ENCODE data around the gene ZNF487. TPM values are rescaled to one million over a fixed set of nuclear protein-coding genes. Genes with fewer than 3 reads are reported as not detected.
A peak's percentile ranks its signal among the peaks of the same experiment; 100 is the strongest.

The ZNF487 gene
- total RNA-seq, 1 donor from 2014 or later = 2.0 TPM

DNA sequence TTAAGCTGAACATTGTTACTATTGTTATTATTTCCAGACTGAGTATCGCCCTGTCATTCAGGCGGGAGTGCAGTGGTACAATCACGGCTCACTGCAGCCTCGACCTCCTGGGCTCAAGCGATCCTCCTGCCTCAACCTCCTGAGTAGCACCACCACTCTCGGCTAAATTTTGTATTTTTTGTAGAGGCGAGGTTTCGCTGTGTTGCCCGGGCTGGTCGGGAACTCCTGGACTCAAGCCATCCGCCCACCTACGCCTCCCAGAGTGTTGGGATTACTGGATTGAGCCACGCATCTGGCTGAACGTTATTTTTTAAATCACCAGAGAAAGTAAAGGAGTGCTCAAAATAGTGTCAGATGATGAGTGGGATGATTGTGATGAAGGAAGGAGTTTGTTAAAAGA, 26.6 kb upstream of the ZNF487 start:
- Mint-ChIP-seq H3K9me3 (peaks cover 6% of the 10 kb centered on the region), H3K4me1 (peaks cover 8% of the 10 kb centered on the region), H3K4me3 (peak overlapping the region; percentile 48), H3K27ac (no peak overlapping the region), H3K36me3 (peaks cover 1% of the 10 kb centered on the region), H3K27me3 (ENCODE audit: insufficient read depth, low read depth) (no peaks in the 10 kb centered on the region)
- Histone ChIP-seq H3K79me2 (ENCODE audit: low read depth) (peaks cover 33% of the 10 kb centered on the region), H4K20me1 (ENCODE audit: low read depth) (peaks cover 31% of the 10 kb centered on the region), H3K9me3 (ENCODE audit: low read depth) (no peaks in the 10 kb centered on the region), H3K4me3 (no peak overlapping the region), H3K27ac (no peak overlapping the region), H3F3A (ENCODE audit: low read depth) (peaks cover 14% of the 10 kb centered on the region), H3K27me3 (no peaks in the 10 kb centered on the region), H2AFZ (replicated peaks) (no peak overlapping the region), H3K9ac (no peak overlapping the region), H3K36me3 (no peaks in the 10 kb centered on the region), H3K4me2 (no peak overlapping the region), H3K4me1 (peaks cover 10% of the 10 kb centered on the region)
- DNase-seq (ENCODE audit: low spot score) = no peak
- TF ChIP-seq EZH2 (IDR thresholded peaks at IDR 0.05) = no peak
- TF ChIP-seq, protein P1, sequence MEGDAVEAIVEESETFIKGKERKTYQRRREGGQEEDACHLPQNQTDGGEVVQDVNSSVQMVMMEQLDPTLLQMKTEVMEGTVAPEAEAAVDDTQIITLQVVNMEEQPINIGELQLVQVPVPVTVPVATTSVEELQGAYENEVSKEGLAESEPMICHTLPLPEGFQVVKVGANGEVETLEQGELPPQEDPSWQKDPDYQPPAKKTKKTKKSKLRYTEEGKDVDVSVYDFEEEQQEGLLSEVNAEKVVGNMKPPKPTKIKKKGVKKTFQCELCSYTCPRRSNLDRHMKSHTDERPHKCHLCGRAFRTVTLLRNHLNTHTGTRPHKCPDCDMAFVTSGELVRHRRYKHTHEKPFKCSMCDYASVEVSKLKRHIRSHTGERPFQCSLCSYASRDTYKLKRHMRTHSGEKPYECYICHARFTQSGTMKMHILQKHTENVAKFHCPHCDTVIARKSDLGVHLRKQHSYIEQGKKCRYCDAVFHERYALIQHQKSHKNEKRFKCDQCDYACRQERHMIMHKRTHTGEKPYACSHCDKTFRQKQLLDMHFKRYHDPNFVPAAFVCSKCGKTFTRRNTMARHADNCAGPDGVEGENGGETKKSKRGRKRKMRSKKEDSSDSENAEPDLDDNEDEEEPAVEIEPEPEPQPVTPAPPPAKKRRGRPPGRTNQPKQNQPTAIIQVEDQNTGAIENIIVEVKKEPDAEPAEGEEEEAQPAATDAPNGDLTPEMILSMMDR (IDR thresholded peaks at IDR 0.05) = no peak
- no peak for TF ChIP-seq EZH2phosphoT487 (IDR thresholded peaks at IDR 0.05)

DNA sequence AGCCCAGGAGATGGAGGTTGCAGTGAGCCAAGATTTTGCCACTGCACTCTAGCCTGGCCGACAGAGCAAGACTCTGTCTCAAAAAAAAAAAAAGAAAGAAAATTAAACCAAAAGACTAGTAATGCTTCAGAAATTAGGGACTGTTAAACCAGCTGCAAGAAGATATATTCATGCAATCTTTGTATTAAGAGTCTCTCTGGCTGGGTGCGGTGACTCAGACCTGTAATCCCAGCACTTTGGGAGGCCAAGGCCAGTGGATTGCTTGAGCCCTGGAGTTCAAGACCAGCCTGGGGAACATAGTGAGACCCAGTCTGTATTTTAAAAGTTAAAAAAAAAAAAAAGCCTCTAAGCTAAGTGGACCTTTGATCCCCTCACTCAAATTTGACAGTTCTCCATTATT, 25.4 kb upstream of the ZNF487 start:
- Histone ChIP-seq H3F3A (ENCODE audit: low read depth) (peaks cover 14% of the 10 kb centered on the region), H3K27ac (no peak overlapping the region), H2AFZ (replicated peaks) (no peak overlapping the region), H3K4me2 (no peak overlapping the region), H4K20me1 (ENCODE audit: low read depth) (peaks cover 19% of the 10 kb centered on the region), H3K79me2 (ENCODE audit: low read depth) (peaks cover 21% of the 10 kb centered on the region), H3K27me3 (no peaks in the 10 kb centered on the region), H3K4me1 (peaks cover under 1% of the 10 kb centered on the region), H3K9ac (no peak overlapping the region), H3K4me3 (no peak overlapping the region), H3K36me3 (no peaks in the 10 kb centered on the region), H3K9me3 (ENCODE audit: low read depth) (no peaks in the 10 kb centered on the region)
- DNase-seq (ENCODE audit: low spot score) = no peak
- no peak overlapping the region for H3K27ac Mint-ChIP-seq
- H3K27me3 Mint-ChIP-seq (ENCODE audit: insufficient read depth, low read depth) = no peaks in the 10 kb centered on the region
- TF ChIP-seq EZH2 (IDR thresholded peaks at IDR 0.05) (no peak), EZH2phosphoT487 (IDR thresholded peaks at IDR 0.05) (no peak)
- TF ChIP-seq, protein P1 (IDR thresholded peaks at IDR 0.05) = no peak
- peaks cover 4% of the 10 kb centered on the region for H3K4me1 Mint-ChIP-seq
- peaks cover 1% of the 10 kb centered on the region for H3K36me3 Mint-ChIP-seq
- peaks cover 6% of the 10 kb centered on the region for H3K9me3 Mint-ChIP-seq
- no peak overlapping the region for H3K4me3 Mint-ChIP-seq

DNA sequence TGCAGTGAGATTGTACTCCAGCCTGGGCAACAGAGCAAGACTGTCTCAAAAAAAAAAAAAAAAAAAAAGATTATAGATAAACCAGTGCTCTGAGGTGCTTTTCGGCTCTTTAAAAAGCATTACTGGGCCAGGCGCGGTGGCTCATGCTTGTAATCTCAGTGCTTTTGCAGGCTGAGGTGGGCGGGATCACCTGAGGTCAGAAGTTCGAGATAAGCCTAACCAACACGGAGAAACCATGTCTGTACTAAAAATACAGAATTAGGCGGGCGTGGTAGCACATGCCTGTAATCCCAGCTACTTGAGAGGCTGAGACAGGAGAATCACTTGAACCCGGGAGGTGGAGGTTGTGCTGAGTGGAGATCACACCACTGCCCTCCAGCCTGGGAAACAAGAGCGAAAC, 21.4 kb upstream of the ZNF487 start:
- Histone ChIP-seq H3K27ac (no peak overlapping the region), H3K4me2 (no peak overlapping the region), H3K27me3 (no peaks in the 10 kb centered on the region), H3K36me3 (no peaks in the 10 kb centered on the region), H3K9me3 (ENCODE audit: low read depth) (no peaks in the 10 kb centered on the region), H3F3A (ENCODE audit: low read depth) (peaks cover 12% of the 10 kb centered on the region), H3K4me1 (no peaks in the 10 kb centered on the region), H3K4me3 (no peak overlapping the region), H3K9ac (no peak overlapping the region), H4K20me1 (ENCODE audit: low read depth) (no peaks in the 10 kb centered on the region), H2AFZ (replicated peaks) (no peak overlapping the region), H3K79me2 (ENCODE audit: low read depth) (no peaks in the 10 kb centered on the region)
- no peak overlapping the region for H3K4me3 Mint-ChIP-seq
- H3K4me1 Mint-ChIP-seq = no peaks in the 10 kb centered on the region
- H3K27me3 Mint-ChIP-seq (ENCODE audit: insufficient read depth, low read depth) = peaks cover 2% of the 10 kb centered on the region
- peaks cover 15% of the 10 kb centered on the region for H3K9me3 Mint-ChIP-seq
- DNase-seq (ENCODE audit: low spot score) = no peak
- H3K36me3 Mint-ChIP-seq = no peaks in the 10 kb centered on the region
- TF ChIP-seq EZH2 (IDR thresholded peaks at IDR 0.05) (no peak), EZH2phosphoT487 (IDR thresholded peaks at IDR 0.05) (no peak)
- TF ChIP-seq, protein P1 (IDR thresholded peaks at IDR 0.05) = no peak
- H3K27ac Mint-ChIP-seq = no peak overlapping the region

Measured in neural progenitor cell (in vitro differentiated cells).